Measurements from ENCODE around the gene SLC9A1.

- no peak for TF ChIP-seq EZH2phosphoT487 (IDR thresholded peaks at IDR 0.05; ENCODE audit: insufficient read depth, low read depth)
- TF ChIP-seq EZH2 (IDR thresholded peaks at IDR 0.05; ENCODE audit: insufficient read depth, poor library complexity, severe bottlenecking) = no peak
Measured at GRCh38 chr1:27122652-27123051, 32.3 kb downstream of the SLC9A1 start.

Measured in GM23248 (cell line).